Panc1 (cell line): ENCODE data around the gene ENOX1.

Experiments used
- POLR2AphosphoS5 ChIP-seq: IDR thresholded peaks from 2 replicates; pipeline ENCODE4 v1.6.1; 2012; ENCODE audit warnings: mild to moderate bottlenecking, low read depth, low read length, moderate library complexity
- SIN3A ChIP-seq: IDR thresholded peaks from 2 replicates; pipeline ENCODE4 v1.6.1; 2012; ENCODE audit warnings: low read depth, mild to moderate bottlenecking, low read length, moderate library complexity, borderline replicate concordance; ENCODE audit not compliant: insufficient read depth
- TF ChIP-seq, protein P1 (sequence below): fragments of 450-650 bp; IDR thresholded peaks from 2 replicates; pipeline ENCODE4 v1.5.1; 2017; ENCODE audit warnings: mild to moderate bottlenecking
- TF ChIP-seq, protein P2 (sequence below), 2 experiments: IDR thresholded peaks; 2 replicates each; pipeline ENCODE4 v1.6.1; 2011 to 2012; ENCODE audit warnings: low read depth in 2 of 2, control low read depth in 1 of 2, low read length in 1 of 2, mild to moderate bottlenecking in 1 of 2, moderate library complexity in 1 of 2; ENCODE audit not compliant: insufficient read depth in 1 of 2

DNA sequence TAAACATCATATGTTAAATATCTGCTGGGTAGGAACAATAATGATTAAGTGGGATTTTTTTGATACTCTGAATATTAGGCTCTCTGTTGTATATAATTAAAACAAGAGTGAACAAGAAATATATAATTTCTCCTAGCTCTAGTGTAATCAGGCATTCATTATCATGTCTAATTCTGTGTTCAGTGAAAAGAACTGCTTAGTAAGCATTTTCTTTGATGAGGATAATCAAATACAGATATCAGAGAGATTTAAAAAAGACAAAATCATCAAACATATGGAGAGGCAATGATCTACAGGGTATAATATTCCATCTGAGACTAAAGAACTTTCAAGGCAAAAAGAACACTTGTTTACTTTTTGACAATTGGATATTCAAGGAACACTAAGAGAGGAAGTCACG lies 522.3 kb downstream of the ENOX1 start:
- TF ChIP-seq, protein P1, sequence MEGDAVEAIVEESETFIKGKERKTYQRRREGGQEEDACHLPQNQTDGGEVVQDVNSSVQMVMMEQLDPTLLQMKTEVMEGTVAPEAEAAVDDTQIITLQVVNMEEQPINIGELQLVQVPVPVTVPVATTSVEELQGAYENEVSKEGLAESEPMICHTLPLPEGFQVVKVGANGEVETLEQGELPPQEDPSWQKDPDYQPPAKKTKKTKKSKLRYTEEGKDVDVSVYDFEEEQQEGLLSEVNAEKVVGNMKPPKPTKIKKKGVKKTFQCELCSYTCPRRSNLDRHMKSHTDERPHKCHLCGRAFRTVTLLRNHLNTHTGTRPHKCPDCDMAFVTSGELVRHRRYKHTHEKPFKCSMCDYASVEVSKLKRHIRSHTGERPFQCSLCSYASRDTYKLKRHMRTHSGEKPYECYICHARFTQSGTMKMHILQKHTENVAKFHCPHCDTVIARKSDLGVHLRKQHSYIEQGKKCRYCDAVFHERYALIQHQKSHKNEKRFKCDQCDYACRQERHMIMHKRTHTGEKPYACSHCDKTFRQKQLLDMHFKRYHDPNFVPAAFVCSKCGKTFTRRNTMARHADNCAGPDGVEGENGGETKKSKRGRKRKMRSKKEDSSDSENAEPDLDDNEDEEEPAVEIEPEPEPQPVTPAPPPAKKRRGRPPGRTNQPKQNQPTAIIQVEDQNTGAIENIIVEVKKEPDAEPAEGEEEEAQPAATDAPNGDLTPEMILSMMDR, result no peak
- no peak for TF ChIP-seq POLR2AphosphoS5
- no peak for TF ChIP-seq SIN3A
- TF ChIP-seq, protein P2, sequence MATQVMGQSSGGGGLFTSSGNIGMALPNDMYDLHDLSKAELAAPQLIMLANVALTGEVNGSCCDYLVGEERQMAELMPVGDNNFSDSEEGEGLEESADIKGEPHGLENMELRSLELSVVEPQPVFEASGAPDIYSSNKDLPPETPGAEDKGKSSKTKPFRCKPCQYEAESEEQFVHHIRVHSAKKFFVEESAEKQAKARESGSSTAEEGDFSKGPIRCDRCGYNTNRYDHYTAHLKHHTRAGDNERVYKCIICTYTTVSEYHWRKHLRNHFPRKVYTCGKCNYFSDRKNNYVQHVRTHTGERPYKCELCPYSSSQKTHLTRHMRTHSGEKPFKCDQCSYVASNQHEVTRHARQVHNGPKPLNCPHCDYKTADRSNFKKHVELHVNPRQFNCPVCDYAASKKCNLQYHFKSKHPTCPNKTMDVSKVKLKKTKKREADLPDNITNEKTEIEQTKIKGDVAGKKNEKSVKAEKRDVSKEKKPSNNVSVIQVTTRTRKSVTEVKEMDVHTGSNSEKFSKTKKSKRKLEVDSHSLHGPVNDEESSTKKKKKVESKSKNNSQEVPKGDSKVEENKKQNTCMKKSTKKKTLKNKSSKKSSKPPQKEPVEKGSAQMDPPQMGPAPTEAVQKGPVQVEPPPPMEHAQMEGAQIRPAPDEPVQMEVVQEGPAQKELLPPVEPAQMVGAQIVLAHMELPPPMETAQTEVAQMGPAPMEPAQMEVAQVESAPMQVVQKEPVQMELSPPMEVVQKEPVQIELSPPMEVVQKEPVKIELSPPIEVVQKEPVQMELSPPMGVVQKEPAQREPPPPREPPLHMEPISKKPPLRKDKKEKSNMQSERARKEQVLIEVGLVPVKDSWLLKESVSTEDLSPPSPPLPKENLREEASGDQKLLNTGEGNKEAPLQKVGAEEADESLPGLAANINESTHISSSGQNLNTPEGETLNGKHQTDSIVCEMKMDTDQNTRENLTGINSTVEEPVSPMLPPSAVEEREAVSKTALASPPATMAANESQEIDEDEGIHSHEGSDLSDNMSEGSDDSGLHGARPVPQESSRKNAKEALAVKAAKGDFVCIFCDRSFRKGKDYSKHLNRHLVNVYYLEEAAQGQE (IDR thresholded peaks at IDR 0.05; ENCODE audit: insufficient read depth in 1 of 2, low read depth in 2 of 2, low read length in 1 of 2), result no peak
